Urinary bladder (tissue), 4 donors: Measurements from ENCODE around the gene ZFR. TPM values are rescaled to one million over a fixed set of nuclear protein-coding genes. Genes with fewer than 3 reads are reported as not detected.
"Not testable (repeated sequence)": the region's sequence is repeated elsewhere in the genome, so short reads cannot be mapped to it uniquely, and the experiment has no call there.

ENCODE experiments used
- DNase-seq: peaks from one replicate; pipeline ENCODE4 v3.0.0-alpha.2; 2015; ENCODE audit errors: extremely low spot score
- H3K27ac ChIP-seq: one replicate; pipeline ENCODE4 v1.5.1; 2013; ENCODE audit warnings: low read depth, mild to moderate bottlenecking, moderate library complexity
- H3K36me3 ChIP-seq: one replicate; pipeline ENCODE4 v1.6.1; 2013; ENCODE audit warnings: mild to moderate bottlenecking, moderate library complexity; ENCODE audit not compliant: insufficient read depth
- H3K4me1 ChIP-seq: one replicate; pipeline ENCODE4 v1.6.1; 2013; ENCODE audit warnings: mild to moderate bottlenecking, moderate library complexity; ENCODE audit not compliant: insufficient read depth
- H3K4me3 ChIP-seq: one replicate; pipeline ENCODE4 v1.5.1; 2013; ENCODE audit warnings: low read depth, low read length
- WGBS: extraction: QIAGEN DNeasy Blood & Tissue Kit; methylation state at CpG from one replicate; pipeline ENCODE4 v1.1.7; 2013; 5-methylcytosine and 5-hydroxymethylcytosine counted together
- polyA plus RNA-seq: library from polyadenylated mRNA; stranded (reverse); fragments of 200-250 nt; gene quantifications from one replicate; pipeline ENCODE4 v1.2.3, GENCODE V29; 2013
- total RNA-seq: library from RNA; depleted of rRNA; stranded (reverse); fragments of >200 nt; gene quantifications from one replicate; pipeline ENCODE4 v1.2.3, GENCODE V29; 2014
- donor health status: healthy with polysubstance abuse.
- donor health status: healthy.

ZFR gene
- total and polyA plus RNA-seq, 2 donors, result 57.2 to 117 TPM

DNA sequence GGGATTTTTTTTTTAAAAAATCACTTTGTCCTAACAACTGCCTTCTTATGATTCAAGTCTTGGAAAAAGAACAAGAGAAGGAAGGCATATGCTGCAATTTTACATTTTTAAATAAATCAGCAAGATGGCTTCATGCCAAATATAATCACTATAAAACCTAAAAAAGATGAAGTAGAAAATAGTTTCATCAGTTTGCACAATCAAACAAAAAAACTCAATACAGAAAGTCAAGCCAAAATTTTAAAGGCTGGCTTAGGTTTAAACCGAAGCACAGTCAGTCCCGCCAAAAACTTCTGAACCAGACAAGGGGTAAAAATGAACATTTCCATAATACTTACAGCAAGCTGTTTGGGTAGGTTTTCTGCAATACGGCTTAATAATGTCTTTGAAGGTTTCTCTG is 57.3 kb downstream of the ZFR start:
- H3K27ac ChIP-seq, result no peak overlapping the region
- WGBS, result 38% methylated on average over 3 of the region's 3 CpGs
- DNase-seq, result peak; percentile 31
- H3K36me3 ChIP-seq, result peaks cover 6% of the 10 kb centered on the region
- H3K4me1 ChIP-seq, result peaks cover 1% of the 10 kb centered on the region
- no peak overlapping the region for H3K4me3 ChIP-seq

GRCh38 chr5:32384621-32385020 is 59.9 kb downstream of the ZFR start:
- H3K4me1 ChIP-seq, result no peaks in the 10 kb centered on the region
- no peak overlapping the region for H3K27ac ChIP-seq
- H3K36me3 ChIP-seq, result peaks cover under 1% of the 10 kb centered on the region
- no peak overlapping the region for H3K4me3 ChIP-seq
- no peak for DNase-seq

- no peak overlapping the region for H3K4me3 ChIP-seq
- 78% methylated on average over 3 of the region's 3 CpGs for WGBS
- no peaks in the 10 kb centered on the region for H3K4me1 ChIP-seq
- H3K36me3 ChIP-seq, result no peaks in the 10 kb centered on the region
- DNase-seq, result no peak
- no peak overlapping the region for H3K27ac ChIP-seq
Observed at GRCh38 chr5:32383586-32383985, 61.0 kb downstream of the ZFR start.

DNA sequence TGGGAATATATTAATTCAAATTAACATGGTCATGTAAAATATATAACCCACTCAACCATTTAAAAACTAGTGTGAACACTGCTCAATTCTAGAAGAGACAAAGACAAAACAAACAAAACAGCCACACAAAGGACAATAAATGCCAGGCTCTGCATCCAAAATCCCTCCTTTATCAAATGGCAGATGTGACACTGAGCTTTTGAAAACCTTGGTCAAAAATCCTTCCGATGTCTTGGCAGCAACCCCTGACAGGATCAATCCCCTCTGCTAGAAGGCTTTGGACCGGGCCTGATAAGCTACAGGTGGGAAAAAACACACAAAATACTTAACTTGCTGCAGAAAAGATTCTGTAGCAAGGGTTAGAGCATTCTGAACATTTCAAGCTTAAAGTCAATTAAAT is 61.5 kb downstream of the ZFR start:
- H3K4me1 ChIP-seq, result no peaks in the 10 kb centered on the region
- no peak for DNase-seq
- no peak overlapping the region for H3K4me3 ChIP-seq
- no peak overlapping the region for H3K27ac ChIP-seq
- no peaks in the 10 kb centered on the region for H3K36me3 ChIP-seq
- WGBS, result 85% methylated on average over 2 of the region's 2 CpGs

GRCh38 chr5:32379421-32379820 is 65.1 kb downstream of the ZFR start:
- Histone ChIP-seq H3K36me3 (no peaks in the 10 kb centered on the region), H3K4me1 (no peaks in the 10 kb centered on the region), H3K27ac (no peak overlapping the region), H3K4me3 (no peak overlapping the region)
- DNase-seq, result no peak

DNA sequence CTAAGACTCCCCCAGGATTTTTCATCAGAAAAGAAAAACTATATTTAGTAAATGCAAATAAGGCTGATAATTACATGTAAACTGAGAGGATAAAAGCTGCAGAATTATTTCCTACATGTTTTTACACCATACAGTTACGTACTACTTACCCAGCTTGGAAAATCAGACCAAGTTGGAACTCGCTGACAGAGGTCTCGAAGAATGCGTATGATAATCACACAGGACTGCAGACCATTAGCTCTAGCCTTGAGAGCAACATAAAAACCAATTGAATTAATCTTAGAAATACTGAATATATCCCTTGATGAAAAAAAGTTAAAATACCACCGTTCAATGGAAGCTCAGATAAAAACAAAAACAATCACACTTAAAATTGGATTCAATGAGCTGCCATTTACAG is 65.6 kb downstream of the ZFR start:
- Histone ChIP-seq H3K4me1 (no peaks in the 10 kb centered on the region), H3K36me3 (no peaks in the 10 kb centered on the region), H3K27ac (no peak overlapping the region), H3K4me3 (no peak overlapping the region)
- WGBS, result 69% methylated on average over 5 of the region's 5 CpGs
- no peak for DNase-seq

GRCh38 chr5:32369542-32370155 is 74.9 kb downstream of the ZFR start:
- DNase-seq, result no peak
- Histone ChIP-seq H3K4me3 (no peak overlapping the region), H3K36me3 (no peaks in the 10 kb centered on the region), H3K27ac (no peak overlapping the region), H3K4me1 (no peaks in the 10 kb centered on the region)
- WGBS, result 91% methylated on average over 8 of the region's 8 CpGs

DNA sequence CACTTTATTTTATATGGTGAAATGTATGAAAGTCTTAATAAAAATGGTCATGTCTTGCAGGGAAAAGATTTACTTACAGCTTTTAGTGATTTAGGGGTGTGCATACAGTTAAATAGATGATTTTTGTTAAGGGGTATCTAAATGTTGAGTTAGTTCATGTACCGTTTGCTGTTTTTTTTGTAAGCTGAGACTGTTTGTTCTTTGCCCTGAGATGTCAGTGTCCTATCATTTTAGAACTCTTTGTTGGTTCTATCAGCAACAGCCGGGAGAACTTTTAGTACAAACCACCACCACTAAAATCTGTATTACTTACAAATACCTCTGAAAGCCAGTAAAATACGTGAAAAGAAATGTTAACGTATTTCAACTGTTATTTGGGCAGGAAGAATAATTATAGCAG is 75.5 kb downstream of the ZFR start:
- Histone ChIP-seq H3K27ac (no peak overlapping the region), H3K4me3 (no peak overlapping the region), H3K36me3 (no peaks in the 10 kb centered on the region), H3K4me1 (no peaks in the 10 kb centered on the region)
- 86% methylated on average over 4 of the region's 4 CpGs for WGBS
- no peak for DNase-seq

- H3K36me3 ChIP-seq, DNase-seq, H3K4me1 ChIP-seq, H3K27ac ChIP-seq, H3K4me3 ChIP-seq: not testable (repeated sequence)
- WGBS, result 79% methylated on average over 6 of the region's 6 CpGs
Observed at GRCh38 chr5:32367271-32367670, 77.3 kb downstream of the ZFR start.

GRCh38 chr5:32365623-32366022 is 78.9 kb downstream of the ZFR start:
- H3K36me3 ChIP-seq, result no peaks in the 10 kb centered on the region

GRCh38 chr5:32363030-32363429 is 81.5 kb downstream of the ZFR start:
- H3K36me3 ChIP-seq, result no peaks in the 10 kb centered on the region
- no peak overlapping the region for H3K27ac ChIP-seq
- H3K4me3 ChIP-seq, result no peak overlapping the region

More at GRCh38 chr5:32365623-32366022, 78.9 kb downstream of the ZFR start:
- H3K4me3 ChIP-seq, result no peak overlapping the region
- no peaks in the 10 kb centered on the region for H3K4me1 ChIP-seq
- no peak for DNase-seq
- no peak overlapping the region for H3K27ac ChIP-seq
- 99% methylated on average over 5 of the region's 5 CpGs for WGBS

DNA sequence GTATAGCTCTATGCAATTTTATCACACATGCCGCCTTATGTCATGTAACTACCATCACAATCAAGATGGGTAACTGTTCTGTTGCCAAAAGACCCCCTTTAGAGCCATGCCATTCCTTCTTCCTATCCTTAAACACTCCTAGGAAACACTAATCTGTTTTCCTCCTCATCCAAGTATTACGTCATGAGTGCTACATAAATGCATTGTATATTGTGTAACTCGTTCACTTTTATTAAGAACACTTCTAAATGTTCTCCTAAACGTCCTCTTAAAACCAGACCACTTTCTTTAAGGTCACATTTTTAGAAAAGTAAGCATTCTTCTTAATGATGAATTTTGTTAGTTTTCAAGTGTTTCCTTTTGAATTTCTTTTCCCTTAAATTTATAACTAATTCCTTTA is 82.0 kb downstream of the ZFR start:
- H3K36me3 ChIP-seq, result no peaks in the 10 kb centered on the region
- WGBS, result 89% methylated on average over 4 of the region's 4 CpGs
- H3K27ac ChIP-seq, result no peak overlapping the region
- H3K4me3 ChIP-seq, result no peak overlapping the region
- H3K4me1 ChIP-seq, result no peaks in the 10 kb centered on the region
- no peak for DNase-seq

More at GRCh38 chr5:32363030-32363429, 81.5 kb downstream of the ZFR start:
- no peaks in the 10 kb centered on the region for H3K4me1 ChIP-seq
- DNase-seq, result no peak

DNA sequence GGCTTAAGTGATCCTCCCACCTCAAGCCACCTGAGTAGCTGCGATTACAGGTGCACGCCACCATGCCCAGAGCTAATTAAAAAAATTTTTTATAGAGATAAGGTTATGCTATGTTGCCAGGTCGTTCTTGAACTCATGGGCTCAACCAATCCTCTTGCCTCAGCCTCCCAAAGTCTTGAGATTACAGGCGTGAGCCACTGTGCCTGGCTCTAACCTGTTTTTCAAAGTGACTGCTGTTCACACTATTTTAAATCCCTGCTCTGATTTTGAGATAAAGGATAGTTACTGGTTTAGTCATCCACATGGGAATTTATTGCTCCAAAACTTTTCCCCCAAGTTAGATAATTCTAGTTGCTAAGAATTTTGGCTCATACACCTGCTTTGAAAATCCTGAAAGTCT is 83.6 kb downstream of the ZFR start:
- no peak overlapping the region for H3K4me3 ChIP-seq
- 93% methylated on average over 4 of the region's 4 CpGs for WGBS
- H3K27ac ChIP-seq, result no peak overlapping the region
- H3K36me3 ChIP-seq, result no peaks in the 10 kb centered on the region
- no peaks in the 10 kb centered on the region for H3K4me1 ChIP-seq
- no peak for DNase-seq

DNA sequence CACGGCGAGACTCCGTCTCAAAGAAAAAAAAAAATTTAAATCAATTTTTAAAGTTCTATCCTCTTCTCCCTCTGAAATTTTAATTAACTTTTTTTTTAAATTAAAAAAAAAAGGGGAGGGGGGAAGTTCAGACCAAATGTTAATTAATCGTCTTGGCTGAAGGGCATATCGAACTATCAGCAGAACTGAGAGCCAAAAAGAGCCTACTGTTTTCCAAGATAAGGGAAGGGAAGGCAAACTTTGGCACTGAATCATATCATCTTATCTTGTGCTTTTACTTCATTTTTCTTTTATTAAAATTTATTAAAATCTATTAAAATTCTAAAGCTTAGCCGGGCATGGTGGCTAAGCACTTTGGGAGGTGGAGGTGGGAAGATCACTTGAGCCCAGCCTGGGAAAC is 85.9 kb downstream of the ZFR start:
- WGBS, result 88% methylated on average over 6 of the region's 6 CpGs
- no peak for DNase-seq
- no peaks in the 10 kb centered on the region for H3K36me3 ChIP-seq
- no peaks in the 10 kb centered on the region for H3K4me1 ChIP-seq
- no peak overlapping the region for H3K4me3 ChIP-seq
- H3K27ac ChIP-seq, result no peak overlapping the region

DNA sequence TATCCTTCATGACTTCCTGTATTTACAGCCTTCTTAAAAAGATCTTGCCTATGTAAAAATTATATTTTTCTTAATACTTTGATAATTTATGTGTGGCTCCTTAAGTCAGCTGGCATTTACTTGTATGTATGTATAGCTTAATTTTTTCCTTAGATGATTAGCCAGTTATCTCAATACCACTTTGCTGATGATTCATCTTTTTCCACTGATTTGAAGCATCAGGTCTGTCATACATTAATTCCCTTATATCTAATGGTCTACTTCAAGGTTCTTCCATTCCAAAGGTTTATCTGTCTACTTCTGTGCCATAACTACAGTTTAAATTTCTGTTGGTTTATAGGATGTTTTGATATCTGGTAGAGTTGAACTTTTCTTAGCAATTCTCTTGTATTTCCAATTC is 86.9 kb downstream of the ZFR start:
- Histone ChIP-seq H3K4me3 (no peak overlapping the region), H3K4me1 (no peaks in the 10 kb centered on the region), H3K27ac (no peak overlapping the region), H3K36me3 (no peaks in the 10 kb centered on the region)
- DNase-seq, result no peak
